H4 (cell line): Measurements from ENCODE around the gene IL12A. TPM values are rescaled to one million over a fixed set of nuclear protein-coding genes. Genes with fewer than 3 reads are reported as not detected.

Source experiments
- DNase-seq: peaks from one replicate; pipeline ENCODE4 v3.0.0-alpha.2; 2015; ENCODE audit warnings: low spot score
- total RNA-seq: library from RNA; depleted of rRNA; stranded (reverse); fragments of >200 nt; shearing (Covaris generic); gene quantifications from 2 replicates; pipeline ENCODE4 v1.2.3, GENCODE V29; 2014; rRNA removed

Gene IL12A
- total RNA-seq, 1 experiment from 2014 or later: 2.1 TPM

- no peak for DNase-seq
These were observed 34.8 kb downstream of the IL12A start for GRCh38 chr3:160023476-160023875.

DNA sequence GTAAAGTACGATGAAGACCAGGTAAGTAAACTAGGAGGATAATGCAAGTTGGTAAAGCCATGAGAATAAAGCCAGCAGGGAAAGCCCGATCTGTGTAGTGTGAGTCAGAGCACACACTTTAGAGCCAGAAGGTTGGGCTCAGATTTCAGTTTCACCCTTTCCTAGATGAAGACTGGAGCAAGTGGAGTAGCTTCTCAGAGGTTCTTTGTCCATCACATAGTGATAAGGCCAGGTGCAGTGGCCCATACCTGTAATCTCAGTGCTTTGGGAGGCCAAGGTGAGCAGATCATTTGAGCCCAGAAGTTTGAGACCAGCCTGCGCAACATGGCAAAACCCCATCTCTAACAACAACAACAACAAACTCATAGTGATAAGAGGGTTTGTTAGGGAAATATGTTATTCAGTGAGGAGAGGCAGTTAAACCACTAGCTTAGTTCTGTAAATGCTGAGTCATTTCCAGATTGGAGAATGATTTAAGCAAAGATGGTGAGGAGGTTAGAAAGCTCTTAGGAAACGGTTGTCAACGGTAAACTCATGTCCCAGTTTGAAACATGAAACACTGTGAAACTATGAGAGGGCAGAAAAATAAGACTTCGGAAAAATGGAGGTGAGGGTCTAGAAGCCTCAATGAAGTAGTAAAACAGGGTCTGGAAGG lies 39.0 kb downstream of the IL12A start:
- DNase-seq: peak; percentile 67

DNA sequence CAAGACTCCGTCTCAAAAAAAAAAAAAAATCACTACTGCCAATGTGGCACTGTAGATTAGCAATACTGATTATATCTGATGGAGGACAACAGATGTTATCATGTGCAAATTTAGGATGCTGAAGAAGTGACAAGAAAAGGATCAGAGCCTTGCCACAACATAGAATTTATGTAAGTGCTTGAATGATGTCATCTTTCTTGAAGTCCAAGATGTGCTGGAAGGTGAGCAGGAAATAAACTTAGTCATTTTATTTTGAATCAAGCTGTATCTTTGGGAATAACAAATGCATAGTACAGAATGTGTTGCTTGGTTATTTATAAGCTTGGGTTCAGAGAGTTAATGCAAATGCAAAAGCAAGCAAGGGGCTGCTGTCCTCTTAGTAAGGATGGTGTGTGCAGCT lies 47.1 kb downstream of the IL12A start:
- no peak for DNase-seq

DNA sequence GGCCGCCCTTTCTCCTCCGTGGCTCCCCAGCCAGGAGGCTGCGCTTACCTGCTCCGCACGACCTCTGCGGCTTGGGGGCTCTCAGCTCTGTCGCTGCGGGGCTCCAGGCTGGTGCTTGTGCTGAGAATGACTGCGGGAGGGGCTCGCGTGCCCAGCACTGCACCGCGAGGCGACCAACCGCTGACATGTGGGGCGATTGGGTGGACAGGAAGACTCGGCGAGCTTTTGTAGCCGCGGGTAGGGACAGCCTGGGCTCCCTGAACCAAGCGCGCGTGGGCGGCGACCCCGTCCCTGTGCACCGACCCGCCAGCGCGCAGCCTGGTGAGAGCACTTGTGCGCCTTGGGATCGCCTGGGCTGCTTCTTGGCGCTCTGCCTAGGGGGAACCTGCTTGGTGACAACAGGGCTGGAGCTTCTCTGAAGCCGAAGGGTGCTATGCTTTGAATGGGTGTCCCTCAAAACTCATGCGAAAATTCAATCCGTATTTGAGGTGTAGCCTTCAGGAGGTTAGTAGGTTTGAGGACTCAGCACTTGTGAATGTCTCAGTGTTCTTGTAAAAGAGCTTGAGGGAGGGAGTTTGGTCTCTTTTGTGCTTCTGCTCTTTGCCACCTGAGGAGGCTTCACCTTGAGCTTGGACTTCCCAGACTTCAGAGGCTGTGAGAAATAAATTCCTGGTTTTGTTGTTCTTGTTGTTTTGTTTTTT lies 50.4 kb downstream of the IL12A start:
- no peak for DNase-seq

DNA sequence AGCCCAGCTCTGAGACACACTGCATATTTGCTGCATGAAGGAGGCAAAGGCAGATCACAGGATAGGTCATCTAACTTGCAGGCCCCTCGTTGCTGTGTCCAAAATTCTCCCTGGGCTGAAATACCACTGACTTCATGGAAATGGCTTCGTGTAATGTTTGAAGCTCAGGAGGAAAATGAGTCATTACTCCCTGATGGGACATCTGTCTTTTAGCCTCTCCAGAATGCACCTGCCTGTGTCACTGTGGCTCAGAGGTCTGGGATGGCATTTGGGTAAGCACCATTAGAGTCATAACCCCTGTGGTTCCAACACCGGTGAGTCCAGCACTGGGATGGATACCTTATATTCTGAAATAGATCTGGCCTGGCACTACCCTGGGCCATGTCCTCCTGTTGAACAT lies 51.5 kb downstream of the IL12A start:
- no peak for DNase-seq

GRCh38 chr3:160041465-160041864 lies 52.8 kb downstream of the IL12A start:
- no peak for DNase-seq

DNA sequence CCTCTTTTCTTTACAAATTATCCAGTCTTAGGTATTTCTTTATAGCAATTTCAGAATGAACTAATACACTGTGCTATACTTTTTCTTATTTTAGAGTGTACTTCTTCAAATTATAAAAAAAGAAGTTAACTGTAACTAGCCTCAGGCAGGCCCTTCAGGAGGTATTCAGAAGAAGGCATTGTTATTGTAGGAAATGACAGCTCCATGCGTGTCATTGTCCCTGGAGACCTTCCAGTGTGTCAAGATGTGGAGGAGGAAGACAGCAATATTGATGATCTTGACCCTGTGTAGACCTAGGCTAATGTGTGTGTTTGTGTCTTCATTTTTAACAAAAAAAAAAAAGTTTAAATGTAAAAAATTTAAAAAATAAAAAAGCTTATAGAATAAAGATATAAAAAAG lies 55.5 kb downstream of the IL12A start:
- DNase-seq: no peak

Other genes starting within 250 kb of the IL12A start
- gene SCHIP1, start 149.0 kb upstream of the IL12A start, total RNA-seq: 3.2 and 3.4 TPM in 2 replicates
- gene C3orf80, start 236.6 kb downstream of the IL12A start, total RNA-seq: 0.15 TPM in 1 of 2 replicates, not detected in the other